Measurements from ENCODE around the gene AFDN. TPM values are rescaled to one million over a fixed set of nuclear protein-coding genes. Genes with fewer than 3 reads are reported as not detected.

Gene AFDN
- total and polyA plus RNA-seq, 2 of the 8 experiments (the other 6 are each of a cell fraction or from before 2014, with no cell fraction given), result 53.4 to 192 TPM

- Histone ChIP-seq H3K14ac (ENCODE audit: insufficient read length) (no peak overlapping the region), H4K5ac (ENCODE audit: insufficient read length, low read depth, low read length) (no peak overlapping the region), H4K91ac (replicated peaks; ENCODE audit: insufficient read length, low read length) (no peak overlapping the region), H3K4me1 (replicated peaks in 1 of 4; ENCODE audit: control insufficient read depth in 3 of 4, insufficient read depth in 4 of 4, low read length in 3 of 4) (no peaks in the 10 kb centered on the region), H2BK5ac (ENCODE audit: low read depth, low read length) (0 out of 2 replicates have a peak overlapping the region, but pooled peaks have one; percentile 8), H3K27me3 (replicated peaks in 1 of 4; ENCODE audit: control insufficient read depth in 3 of 4, extremely low read depth in 1 of 4, insufficient read depth in 3 of 4, low read length in 3 of 4) (no peaks in the 10 kb centered on the region), H3K36me3 (ENCODE audit: control insufficient read depth in 2 of 4, insufficient read depth in 4 of 4, low read length in 3 of 4) (no peaks in the 10 kb centered on the region), H4K20me1 (replicated peaks in 1 of 2; ENCODE audit: control insufficient read depth in 1 of 2, insufficient read depth in 2 of 2, low read length in 2 of 2) (no peaks in the 10 kb centered on the region), H4K8ac (ENCODE audit: extremely low read depth, insufficient read depth, low read length) (no peak overlapping the region), H3K9me3 (ENCODE audit: insufficient read depth in 2 of 2, low read depth in 1 of 2, low read length in 1 of 2) (peaks cover 0 to 4% of the 10 kb centered on the region in 2 experiments; a peak in 1 of 4 replicates), H3K4ac (replicated peaks; ENCODE audit: insufficient read length, low read depth, low read length) (no peak overlapping the region), H3K56ac (replicated peaks; ENCODE audit: insufficient read length, low read depth, low read length) (no peak overlapping the region), H3K18ac (ENCODE audit: extremely low read depth, low read length) (no peak overlapping the region), H2BK20ac (ENCODE audit: low read length) (no peak overlapping the region), H2BK12ac (ENCODE audit: low read depth, low read length) (no peak overlapping the region), H3K9ac (replicated peaks in 1 of 4; ENCODE audit: extremely low read depth in 1 of 4, low read depth in 3 of 4, low read length in 3 of 4) (no peak overlapping the region), H3K27ac (ENCODE audit: low read depth, low read length) (no peak overlapping the region), H2AFZ (ENCODE audit: low read length) (no peak overlapping the region; the same call in 1 of the 2 replicates), H3K23ac (ENCODE audit: insufficient read length) (no peak overlapping the region), H3K79me1 (ENCODE audit: low read depth, low read length) (no peaks in the 10 kb centered on the region; the same call in 1 of the 2 replicates), H2BK15ac (ENCODE audit: low read length) (no peak overlapping the region), H2BK120ac (replicated peaks; ENCODE audit: low read depth, low read length) (no peak overlapping the region), H3K23me2 (ENCODE audit: low read depth, low read length) (no peaks in the 10 kb centered on the region), H2AK5ac (ENCODE audit: low read depth, low read length) (no peak overlapping the region), H3K4me2 (ENCODE audit: insufficient read depth in 1 of 2, low read depth in 2 of 2, low read length in 2 of 2) (no peak overlapping the region), H3K79me2 (ENCODE audit: control insufficient read depth in 1 of 2, insufficient read depth in 2 of 2, low read length in 2 of 2) (no peaks in the 10 kb centered on the region), H3K4me3 (ENCODE audit: extremely low read depth in 1 of 4, insufficient read depth in 2 of 4, low read depth in 3 of 4, low read length in 4 of 4) (no peak overlapping the region)
- ChIA-PET CTCF (ENCODE audit: partially characterized antibody) (interaction anchor here (0.6 to 1.3 kb wide), 2 partner anchors 18 to 313 kb away, joined by 3 read pairs; no protein-coding TSS in a partner anchor), POLR2A (ENCODE audit: partially characterized antibody) (no interaction called here)
- no peak for TF ChIP-seq BRCA1 (IDR thresholded peaks at IDR 0.05; ENCODE audit: low read depth, low read length)
- no peak for TF ChIP-seq RXRA (IDR thresholded peaks at IDR 0.05; ENCODE audit: insufficient read depth, low read depth, low read length)
- no peak for FAIRE-seq
- WGBS, 2 experiments (ENCODE audit: extremely low coverage in 1 of 2, insufficient coverage in 1 of 2, insufficient read length in 1 of 2, insufficient replicate concordance in 2 of 2, low coverage in 1 of 2, low lambda C conversion rate in 2 of 2, missing lambda C conversion rate in 1 of 2), result 90% methylated on average over 38 of the region's 39 CpGs; no CpG with 5 or more reads in 1 of the 2 experiments
- peak in 1 of 2 experiments; percentile 31 for DNase-seq (ENCODE audit: low read depth in 1 of 2, low spot score in 2 of 2)
Measured at GRCh38 chr6:167985911-167986595, 159.3 kb downstream of the AFDN start.

All from H1 (cell line).